Left ventricle myocardium inferior (tissue), 1 donor: Measurements from ENCODE around the gene ANO7. TPM values are rescaled to one million over a fixed set of nuclear protein-coding genes. Genes with fewer than 3 reads are reported as not detected.

Experiments used
- DNase-seq: peaks from one replicate; pipeline ENCODE4 v3.0.0-alpha.2; 2020
- H3K27ac ChIP-seq: fragments of 200-600 bp; replicated peaks from 2 replicates; pipeline ENCODE4 v1.8.0; 2021
- H3K27me3 ChIP-seq: fragments of 200-600 bp; 2 replicates; pipeline ENCODE4 v1.8.0; 2021; ENCODE audit warnings: low read depth
- H3K36me3 ChIP-seq: fragments of 200-600 bp; 2 replicates; pipeline ENCODE4 v1.8.0; 2021
- H3K4me1 ChIP-seq: fragments of 200-600 bp; 2 replicates; pipeline ENCODE4 v1.8.0; 2021
- H3K4me3 ChIP-seq: fragments of 200-600 bp; 2 replicates; pipeline ENCODE4 v1.8.0; 2021; ENCODE audit warnings: mild to moderate bottlenecking, moderate library complexity
- H3K9me3 ChIP-seq: fragments of 200-600 bp; replicated peaks from 2 replicates; pipeline ENCODE4 v1.8.0; 2021
- CTCF ChIP-seq: fragments of 200-600 bp; IDR thresholded peaks from 2 replicates; pipeline ENCODE4 v1.8.0; 2021; ENCODE audit warnings: antibody characterized with exemption, mild to moderate bottlenecking, borderline replicate concordance
- intact Hi-C: fragments of 100-400 bp; cut with micrococcal nuclease; formaldehyde crosslinking; loops from one replicate; pipeline ENCODE4 v1.11.0; 2022
- total RNA-seq: library from RNA; stranded (reverse); fragmentation: NEBNext Ultra II Directional; extraction: Animal tissue kit (Norgen Biotek cat#: 25700); gene quantifications from one replicate; pipeline ENCODE4 v1.2.1, GENCODE V29; 2021
- donor health status: DM: no; HTN: yes; CAD: no; lungs with severe emphysema.

Gene ANO7
- total RNA-seq, 1 donor from 2014 or later: 0.80 TPM

- no peak overlapping the region for H3K4me3 ChIP-seq
- no peaks in the 10 kb centered on the region for H3K4me1 ChIP-seq
- DNase-seq: no peak
- TF ChIP-seq CTCF: no peak
- intact Hi-C loops: no loop called here
- H3K36me3 ChIP-seq: no peaks in the 10 kb centered on the region
- no peaks in the 10 kb centered on the region for H3K9me3 ChIP-seq
- H3K27me3 ChIP-seq: no peaks in the 10 kb centered on the region
- no peak overlapping the region for H3K27ac ChIP-seq
These were observed 16.0 kb downstream of the ANO7 start for GRCh38 chr2:241204490-241204889.

- H3K27me3 ChIP-seq: no peaks in the 10 kb centered on the region
- no peak overlapping the region for H3K27ac ChIP-seq
- H3K36me3 ChIP-seq: no peaks in the 10 kb centered on the region
- no peak for TF ChIP-seq CTCF
- intact Hi-C loops: no loop called here
- H3K4me3 ChIP-seq: no peak overlapping the region
- DNase-seq: no peak
- H3K9me3 ChIP-seq: no peaks in the 10 kb centered on the region
- no peaks in the 10 kb centered on the region for H3K4me1 ChIP-seq
These were observed 16.6 kb downstream of the ANO7 start for GRCh38 chr2:241205086-241205485.

- H3K27ac ChIP-seq: no peak overlapping the region
- H3K36me3 ChIP-seq: no peaks in the 10 kb centered on the region
- no peaks in the 10 kb centered on the region for H3K9me3 ChIP-seq
- no peak for TF ChIP-seq CTCF
- H3K27me3 ChIP-seq: no peaks in the 10 kb centered on the region
- H3K4me3 ChIP-seq: no peak overlapping the region
- intact Hi-C loops: no loop called here
- H3K4me1 ChIP-seq: no peaks in the 10 kb centered on the region
- DNase-seq: no peak
These were observed 18.7 kb downstream of the ANO7 start for GRCh38 chr2:241207151-241207550.

GRCh38 chr2:241207641-241208040, 19.2 kb downstream of the ANO7 start:
- H3K4me3 ChIP-seq: no peak overlapping the region
- no peaks in the 10 kb centered on the region for H3K4me1 ChIP-seq
- intact Hi-C loops: no loop called here
- DNase-seq: no peak
- no peaks in the 10 kb centered on the region for H3K27me3 ChIP-seq
- H3K27ac ChIP-seq: no peak overlapping the region
- TF ChIP-seq CTCF: no peak
- no peaks in the 10 kb centered on the region for H3K36me3 ChIP-seq
- H3K9me3 ChIP-seq: no peaks in the 10 kb centered on the region

- H3K4me3 ChIP-seq: no peak overlapping the region
- no peak for DNase-seq
- H3K27me3 ChIP-seq: no peaks in the 10 kb centered on the region
- no peaks in the 10 kb centered on the region for H3K9me3 ChIP-seq
- TF ChIP-seq CTCF: no peak
- no peaks in the 10 kb centered on the region for H3K36me3 ChIP-seq
- H3K4me1 ChIP-seq: no peaks in the 10 kb centered on the region
- no peak overlapping the region for H3K27ac ChIP-seq
- intact Hi-C loops: no loop called here
These were observed 19.6 kb downstream of the ANO7 start for GRCh38 chr2:241208058-241208457.

GRCh38 chr2:241209271-241209670, 20.8 kb downstream of the ANO7 start:
- no peaks in the 10 kb centered on the region for H3K4me1 ChIP-seq
- no peaks in the 10 kb centered on the region for H3K27me3 ChIP-seq
- no peak overlapping the region for H3K27ac ChIP-seq
- no peak for DNase-seq
- intact Hi-C loops: no loop called here
- no peak for TF ChIP-seq CTCF
- no peaks in the 10 kb centered on the region for H3K36me3 ChIP-seq
- H3K9me3 ChIP-seq: no peaks in the 10 kb centered on the region
- H3K4me3 ChIP-seq: no peak overlapping the region
